Breast epithelium (tissue), 4 donors: ENCODE data around the gene TADA2B. TPM values are rescaled to one million over a fixed set of nuclear protein-coding genes. Genes with fewer than 3 reads are reported as not detected.

Experiments used
- DNase-seq, 2 donors: peaks; one replicate each; pipeline ENCODE4 v3.0.0-alpha.2; 2019; ENCODE audit warnings: low spot score in 2 of 2
- H3K27ac ChIP-seq, 2 donors: fragments of 200-600 bp; sonication (generic) in 1 of 2; one replicate each; pipeline ENCODE4 v1.5.1; 2016 to 2019; ENCODE audit warnings: mild to moderate bottlenecking in 1 of 2
- H3K27me3 ChIP-seq, 2 donors: fragments of 200-600 bp; sonication (generic) in 1 of 2; one replicate each; pipeline versions ENCODE4 v1.5.1 to v1.6.0; 2017 to 2019; ENCODE audit warnings: control low read depth in 1 of 2, mild to moderate bottlenecking in 1 of 2
- H3K36me3 ChIP-seq: fragments of 200-600 bp; one replicate; pipeline ENCODE4 v1.5.1; 2019
- H3K4me1 ChIP-seq, 2 donors: fragments of 200-600 bp; sonication (generic); one replicate each; pipeline ENCODE4 v1.5.1; 2016 to 2019; ENCODE audit warnings: control low read depth in 1 of 2
- H3K4me3 ChIP-seq, 3 donors: fragments of 200-600 bp; sonication (generic); 1 replicate in 2 of 3; 2 replicates in 1 of 3; pipeline ENCODE4 v1.5.1; 2016 to 2019; ENCODE audit warnings: mild to moderate bottlenecking in 3 of 3, moderate library complexity in 2 of 3
- H3K9me3 ChIP-seq, 2 donors: fragments of 200-600 bp; sonication (generic) in 1 of 2; one replicate each; pipeline ENCODE4 v1.5.1; 2016 to 2019; ENCODE audit warnings: control low read depth in 1 of 2
- POLR2A ChIP-seq: fragments of 450-650 bp; IDR thresholded peaks from one replicate; pipeline ENCODE4 v1.6.1; 2016; ENCODE audit warnings: antibody characterized with exemption, mild to moderate bottlenecking, moderate library complexity
- POLR2AphosphoS5 ChIP-seq, 3 donors: sonication (generic); formaldehyde crosslinking; IDR thresholded peaks; one replicate each; pipeline ENCODE4 v1.6.1; 2017; ENCODE audit warnings: antibody characterized with exemption in 3 of 3
- intact Hi-C: fragments of 100-400 bp; cut with DNase I; formaldehyde crosslinking; loops from one replicate; pipeline ENCODE4 v1.15.1; 2023; ENCODE audit warnings: low total_unique reads
- total RNA-seq, 3 donors: library from RNA; depleted of rRNA; stranded (reverse); fragments of >200 nt; gene quantifications; one replicate each; pipeline ENCODE4 v1.1.0, GENCODE V29; 2016
- TF ChIP-seq, protein P1 (sequence below), 3 donors: fragments of 450-650 bp; IDR thresholded peaks; one replicate each; pipeline ENCODE4 v1.5.1; 2016 to 2017; ENCODE audit warnings: antibody characterized with exemption in 3 of 3, mild to moderate bottlenecking in 3 of 3, moderate library complexity in 3 of 3

TADA2B gene
- total RNA-seq, 3 donors from 2014 or later = 16.4 to 22.7 (median 17.8) TPM

DNA sequence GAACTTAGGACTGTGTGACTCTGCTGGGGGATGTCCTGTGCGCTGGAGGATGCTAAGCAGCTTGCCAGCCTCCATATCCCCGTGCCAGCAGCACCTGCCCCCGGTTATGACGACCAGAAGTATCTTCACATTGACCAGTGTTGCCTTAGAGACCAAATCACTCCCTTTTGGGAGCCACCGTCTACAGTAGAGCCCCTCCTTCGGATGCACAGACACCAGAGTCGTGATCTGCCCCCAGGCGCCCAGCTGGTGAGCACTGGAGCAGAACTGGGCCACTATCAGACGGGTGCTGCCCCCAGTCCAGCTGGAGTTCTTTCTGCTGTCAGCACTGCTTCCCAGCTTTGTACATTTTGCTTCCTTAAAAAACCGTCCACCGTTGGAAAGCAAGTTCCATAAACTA, 30.0 kb upstream of the TADA2B start:
- Histone ChIP-seq H3K27me3 (no peaks in the 10 kb centered on the region), H3K4me3 (no peak overlapping the region), H3K27ac (no peak overlapping the region), H3K36me3 (peaks cover 5% of the 10 kb centered on the region), H3K9me3 (no peaks in the 10 kb centered on the region), H3K4me1 (no peaks in the 10 kb centered on the region)
- TF ChIP-seq, protein P1, sequence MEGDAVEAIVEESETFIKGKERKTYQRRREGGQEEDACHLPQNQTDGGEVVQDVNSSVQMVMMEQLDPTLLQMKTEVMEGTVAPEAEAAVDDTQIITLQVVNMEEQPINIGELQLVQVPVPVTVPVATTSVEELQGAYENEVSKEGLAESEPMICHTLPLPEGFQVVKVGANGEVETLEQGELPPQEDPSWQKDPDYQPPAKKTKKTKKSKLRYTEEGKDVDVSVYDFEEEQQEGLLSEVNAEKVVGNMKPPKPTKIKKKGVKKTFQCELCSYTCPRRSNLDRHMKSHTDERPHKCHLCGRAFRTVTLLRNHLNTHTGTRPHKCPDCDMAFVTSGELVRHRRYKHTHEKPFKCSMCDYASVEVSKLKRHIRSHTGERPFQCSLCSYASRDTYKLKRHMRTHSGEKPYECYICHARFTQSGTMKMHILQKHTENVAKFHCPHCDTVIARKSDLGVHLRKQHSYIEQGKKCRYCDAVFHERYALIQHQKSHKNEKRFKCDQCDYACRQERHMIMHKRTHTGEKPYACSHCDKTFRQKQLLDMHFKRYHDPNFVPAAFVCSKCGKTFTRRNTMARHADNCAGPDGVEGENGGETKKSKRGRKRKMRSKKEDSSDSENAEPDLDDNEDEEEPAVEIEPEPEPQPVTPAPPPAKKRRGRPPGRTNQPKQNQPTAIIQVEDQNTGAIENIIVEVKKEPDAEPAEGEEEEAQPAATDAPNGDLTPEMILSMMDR (IDR thresholded peaks at IDR 0.05) = no peak
- TF ChIP-seq POLR2AphosphoS5 (IDR thresholded peaks at IDR 0.05) = no peak
- TF ChIP-seq POLR2A = no peak
- DNase-seq = no peak
- intact Hi-C loops = no loop called here

GRCh38 chr4:7014815-7015214, 28.4 kb upstream of the TADA2B start:
- H3K27me3 ChIP-seq = no peaks in the 10 kb centered on the region
- H3K36me3 ChIP-seq = peaks cover 5% of the 10 kb centered on the region
- no peak for TF ChIP-seq POLR2AphosphoS5 (IDR thresholded peaks at IDR 0.05)
- TF ChIP-seq, protein P1 (IDR thresholded peaks at IDR 0.05) = no peak
- no peak for TF ChIP-seq POLR2A
- no peaks in the 10 kb centered on the region for H3K4me1 ChIP-seq
- H3K9me3 ChIP-seq = no peaks in the 10 kb centered on the region
- intact Hi-C loops = loop anchor here (1.0 kb wide), 1 partner anchor 26 kb away; no protein-coding TSS in a partner anchor
- DNase-seq = no peak
- H3K27ac ChIP-seq = no peak overlapping the region
- no peak overlapping the region for H3K4me3 ChIP-seq

DNA sequence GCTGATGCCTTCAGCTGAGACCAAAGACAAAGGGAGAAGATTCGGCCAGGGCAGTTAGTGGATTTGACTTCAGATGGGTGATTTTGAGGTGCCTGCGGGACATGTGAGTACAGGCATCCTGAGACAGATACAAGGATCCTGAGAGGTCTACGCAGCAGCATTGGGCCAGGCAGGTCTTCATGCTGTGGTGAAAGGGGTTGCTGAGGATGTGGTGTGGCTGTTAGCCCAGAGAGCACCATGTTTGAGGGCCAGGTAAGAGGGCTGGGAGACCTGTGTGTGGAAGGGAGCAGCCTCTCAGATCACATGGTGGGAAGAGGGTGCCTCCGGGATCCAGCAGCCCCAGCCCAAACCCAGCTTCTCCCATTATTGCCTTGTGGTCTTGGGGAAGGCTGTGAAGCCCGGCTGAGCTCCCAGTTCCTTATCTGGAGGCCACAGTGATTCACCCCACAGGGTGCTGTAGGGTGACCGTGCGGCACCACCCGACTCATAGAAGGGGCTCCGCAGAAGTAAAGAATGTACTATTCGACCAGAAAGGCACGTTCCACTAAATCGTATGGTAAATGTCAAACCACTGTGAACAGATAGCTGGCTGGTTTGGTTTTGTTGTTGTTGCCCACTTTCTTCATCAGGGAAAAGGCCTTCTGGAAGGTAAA, 27.7 kb upstream of the TADA2B start:
- no peak for DNase-seq
- Histone ChIP-seq H3K4me3 (no peak overlapping the region), H3K9me3 (no peaks in the 10 kb centered on the region), H3K27ac (no peak overlapping the region), H3K27me3 (no peaks in the 10 kb centered on the region), H3K4me1 (no peaks in the 10 kb centered on the region), H3K36me3 (peaks cover 5% of the 10 kb centered on the region)
- intact Hi-C loops = no loop called here
- TF ChIP-seq, protein P1 (IDR thresholded peaks at IDR 0.05) = no peak
- no peak for TF ChIP-seq POLR2A
- TF ChIP-seq POLR2AphosphoS5 (IDR thresholded peaks at IDR 0.05) = no peak

DNA sequence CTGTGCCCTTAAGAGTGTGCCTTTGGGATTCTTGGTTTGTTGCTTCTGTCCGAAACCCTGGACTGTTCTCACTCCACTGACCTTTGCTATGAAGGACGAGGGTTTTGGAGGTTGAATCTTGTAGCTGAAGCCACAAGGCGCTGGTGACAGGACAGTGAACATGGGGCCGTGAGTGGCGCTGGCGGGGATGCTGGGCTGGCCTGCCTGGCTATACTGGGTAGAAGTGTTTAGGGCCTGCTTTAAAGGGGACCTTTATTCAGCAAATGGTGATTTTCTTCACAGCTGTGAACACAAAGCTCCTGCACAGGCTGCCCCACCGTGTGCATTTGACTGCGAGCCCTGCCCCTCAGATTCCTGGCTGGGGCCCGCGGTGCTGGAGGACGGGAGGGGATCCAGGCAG, 27.1 kb upstream of the TADA2B start:
- no peak overlapping the region for H3K27ac ChIP-seq
- DNase-seq = no peak
- H3K36me3 ChIP-seq = peaks cover 5% of the 10 kb centered on the region
- TF ChIP-seq, protein P1 (IDR thresholded peaks at IDR 0.05) = no peak
- no peak for TF ChIP-seq POLR2AphosphoS5 (IDR thresholded peaks at IDR 0.05)
- TF ChIP-seq POLR2A = no peak
- no peaks in the 10 kb centered on the region for H3K27me3 ChIP-seq
- H3K9me3 ChIP-seq = no peaks in the 10 kb centered on the region
- no peaks in the 10 kb centered on the region for H3K4me1 ChIP-seq
- no peak overlapping the region for H3K4me3 ChIP-seq
- intact Hi-C loops = no loop called here

DNA sequence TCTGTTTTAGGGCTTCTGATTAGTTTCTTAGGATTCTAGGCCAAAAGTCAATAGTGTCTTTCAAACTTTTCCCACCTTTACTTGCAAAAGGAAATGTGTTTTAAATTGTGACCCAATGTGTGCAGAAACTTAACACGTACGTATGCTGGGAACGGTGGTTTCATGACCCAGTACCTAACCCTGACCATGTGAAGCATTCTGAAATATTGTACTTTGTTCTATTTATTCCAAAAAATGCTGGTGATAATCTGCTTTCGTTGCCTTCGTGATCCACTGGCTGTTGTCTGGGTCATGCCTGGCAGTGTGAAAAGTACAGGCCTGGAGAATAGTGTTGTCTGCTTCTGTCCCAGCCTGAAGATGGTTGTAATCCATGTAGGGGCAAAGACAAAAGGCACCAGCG, 26.7 kb upstream of the TADA2B start:
- H3K36me3 ChIP-seq = peaks cover 5% of the 10 kb centered on the region
- intact Hi-C loops = no loop called here

More for the DNA sequence above, 26.7 kb upstream of the TADA2B start:
- Histone ChIP-seq H3K4me3 (no peak overlapping the region), H3K27me3 (no peaks in the 10 kb centered on the region), H3K27ac (no peak overlapping the region), H3K4me1 (no peaks in the 10 kb centered on the region), H3K9me3 (no peaks in the 10 kb centered on the region)
- DNase-seq = no peak
- no peak for TF ChIP-seq POLR2A
- no peak for TF ChIP-seq POLR2AphosphoS5 (IDR thresholded peaks at IDR 0.05)
- TF ChIP-seq, protein P1 (IDR thresholded peaks at IDR 0.05) = no peak
